ENCODE measurements around the gene COG6.

GRCh38 chr13:39663958-39664357, 8.5 kb downstream of the COG6 start:
- TF ChIP-seq CTCF (IDR thresholded peaks at IDR 0.05) = no peak
- TF ChIP-seq EP300 (IDR thresholded peaks at IDR 0.05; ENCODE audit: low read depth) = no peak
- no peak for TF ChIP-seq POLR2A (IDR thresholded peaks at IDR 0.05)
- TF ChIP-seq POLR2AphosphoS5 (IDR thresholded peaks at IDR 0.05) = no peak
